Sigmoid colon (tissue), 7 donors: Measurements from ENCODE around the gene VSIG10L. TPM values are rescaled to one million over a fixed set of nuclear protein-coding genes. Genes with fewer than 3 reads are reported as not detected.
A peak's percentile ranks its signal among the peaks of the same experiment; 100 is the strongest.

Source experiments
- DNase-seq: peaks from one replicate; pipeline ENCODE4 v3.0.0-alpha.2; 2019
- H3K27ac ChIP-seq, 4 donors: fragments of 200-600 bp; sonication (generic); one replicate each; pipeline ENCODE4 v1.5.1; 2016 to 2019; ENCODE audit warnings: mild to moderate bottlenecking in 1 of 4
- H3K27me3 ChIP-seq, 3 donors: fragments of 200-600 bp; sonication (generic); one replicate each; pipeline ENCODE4 v1.5.1; 2019; ENCODE audit warnings: mild to moderate bottlenecking in 1 of 3
- H3K36me3 ChIP-seq, 4 donors: fragments of 200-600 bp; sonication (generic); one replicate each; pipeline ENCODE4 v1.5.1; 2016 to 2019
- H3K4me1 ChIP-seq, 4 donors: fragments of 200-600 bp; sonication (generic); one replicate each; pipeline ENCODE4 v1.5.1; 2017 to 2019
- H3K4me3 ChIP-seq, 4 donors: fragments of 200-600 bp; sonication (generic); one replicate each; pipeline ENCODE4 v1.5.1; 2017 to 2019; ENCODE audit warnings: mild to moderate bottlenecking in 2 of 4, moderate library complexity in 1 of 4
- H3K9me3 ChIP-seq, 4 donors: fragments of 200-600 bp in 3 of 4; sonication (generic) in 3 of 4; one replicate each; pipeline versions ENCODE4 v1.5.1 to v1.6.1; 2013 to 2019
- CTCF ChIP-seq, 4 experiments: fragments of 450-650 bp in 3 of 4; fragments of 200-600 bp in 1 of 4; IDR thresholded peaks; one replicate each; pipeline ENCODE4 v1.5.1; 2016 to 2019; ENCODE audit warnings: antibody characterized with exemption in 4 of 4, mild to moderate bottlenecking in 3 of 4, moderate library complexity in 2 of 4
- EP300 ChIP-seq, 4 donors: sonication (generic); formaldehyde crosslinking; IDR thresholded peaks; one replicate each; pipeline ENCODE4 v1.6.1; 2017; ENCODE audit warnings: antibody characterized with exemption in 4 of 4
- POLR2A ChIP-seq, 2 donors: fragments of 450-650 bp; IDR thresholded peaks; one replicate each; pipeline ENCODE4 v1.6.1; 2016; ENCODE audit warnings: antibody characterized with exemption in 2 of 2, mild to moderate bottlenecking in 2 of 2, moderate library complexity in 2 of 2
- POLR2AphosphoS5 ChIP-seq, 4 donors: sonication (generic); formaldehyde crosslinking; IDR thresholded peaks; one replicate each; pipeline ENCODE4 v1.6.1; 2017; ENCODE audit warnings: antibody characterized with exemption in 4 of 4
- WGBS, 2 donors: extraction: QIAGEN DNeasy Blood & Tissue Kit; methylation state at CpG; one replicate each; pipeline ENCODE4 v1.1.7; 2013; 5-methylcytosine and 5-hydroxymethylcytosine counted together
- intact Hi-C: fragments of 100-400 bp; cut with DNase I; formaldehyde crosslinking; loops from one replicate; pipeline ENCODE4 v1.15.1; 2023
- polyA plus RNA-seq, 3 donors: library from polyadenylated mRNA; stranded (reverse); fragments of 200-250 nt; gene quantifications; one replicate each; pipeline ENCODE4 v1.2.3, GENCODE V29; 2013
- total RNA-seq, 4 donors: library from RNA; depleted of rRNA; stranded (reverse); fragments of >200 nt; gene quantifications; one replicate each; pipeline ENCODE4 v1.1.0, GENCODE V29; 2016
- donor health status: healthy with polysubstance abuse.
- donor health status: Bipolar disorder and iron deficiency.
- donor health status: healthy.

VSIG10L gene
- total and polyA plus RNA-seq, 7 donors: 0.55 to 2.1 (median 1.2) TPM

GRCh38 chr19:51361239-51361638 is 19.3 kb upstream of the VSIG10L start:
- peaks cover 0 to 37% (median 22%) of the 10 kb centered on the region in 4 donors for H3K4me1 ChIP-seq
- intact Hi-C loops: loop anchor here (10.0 kb wide), 1 partner anchor 214 kb away; the partner anchor contains the start of gene ZNF175
- no peaks in the 10 kb centered on the region for H3K36me3 ChIP-seq
- H3K27ac ChIP-seq: peak overlapping the region in 1 of 4 donors; percentile 100
- 86 to 90% methylated on average over 13 of the region's 13 CpGs for WGBS, 2 donors
- no peak overlapping the region for H3K4me3 ChIP-seq
- no peak for TF ChIP-seq POLR2A (IDR thresholded peaks at IDR 0.05)
- no peak for TF ChIP-seq POLR2AphosphoS5 (IDR thresholded peaks at IDR 0.05)
- no peak for TF ChIP-seq CTCF (IDR thresholded peaks at IDR 0.05)
- TF ChIP-seq EP300 (IDR thresholded peaks at IDR 0.05): no peak
- H3K9me3 ChIP-seq: no peaks in the 10 kb centered on the region
- H3K27me3 ChIP-seq: no peaks in the 10 kb centered on the region
- DNase-seq: no peak

- no peaks in the 10 kb centered on the region for H3K27me3 ChIP-seq
- intact Hi-C loops: no loop called here
- H3K9me3 ChIP-seq: no peaks in the 10 kb centered on the region
- peak overlapping the region in 2 of 4 donors; percentile 68 to 72 for H3K27ac ChIP-seq
- DNase-seq: no peak
- WGBS, 2 donors: 96 to 97% methylated on average over 4 of the region's 4 CpGs
- peaks cover 0 to 22% (median 7%) of the 10 kb centered on the region in 4 donors for H3K4me1 ChIP-seq
- TF ChIP-seq POLR2AphosphoS5 (IDR thresholded peaks at IDR 0.05): no peak
- TF ChIP-seq POLR2A (IDR thresholded peaks at IDR 0.05): no peak
- TF ChIP-seq EP300 (IDR thresholded peaks at IDR 0.05): no peak
- no peak for TF ChIP-seq CTCF (IDR thresholded peaks at IDR 0.05)
- no peaks in the 10 kb centered on the region for H3K36me3 ChIP-seq
- no peak overlapping the region for H3K4me3 ChIP-seq
These were observed 17.4 kb upstream of the VSIG10L start for GRCh38 chr19:51359294-51359693.

- TF ChIP-seq POLR2A (IDR thresholded peaks at IDR 0.05): no peak
- TF ChIP-seq POLR2AphosphoS5 (IDR thresholded peaks at IDR 0.05): no peak
- no peak for TF ChIP-seq EP300 (IDR thresholded peaks at IDR 0.05)
- TF ChIP-seq CTCF (IDR thresholded peaks at IDR 0.05): no peak
- Histone ChIP-seq H3K27ac (no peak overlapping the region), H3K27me3 (no peaks in the 10 kb centered on the region), H3K4me1 (peaks cover 0 to 10% (median 2%) of the 10 kb centered on the region in 4 donors), H3K9me3 (no peaks in the 10 kb centered on the region), H3K36me3 (peaks cover 0 to under 1% (median 0%) of the 10 kb centered on the region in 4 donors), H3K4me3 (no peak overlapping the region)
- DNase-seq: no peak
- 90 to 91% methylated on average over 7 of the region's 7 CpGs for WGBS, 2 donors
- intact Hi-C loops: no loop called here
These were observed 16.0 kb upstream of the VSIG10L start for GRCh38 chr19:51357952-51358351.

GRCh38 chr19:51356159-51356801 is 14.3 kb upstream of the VSIG10L start:
- H3K4me1 ChIP-seq: no peaks in the 10 kb centered on the region
- intact Hi-C loops: no loop called here
- no peaks in the 10 kb centered on the region for H3K27me3 ChIP-seq
- DNase-seq: no peak
- no peak overlapping the region for H3K27ac ChIP-seq
- no peaks in the 10 kb centered on the region for H3K9me3 ChIP-seq
- WGBS, 2 donors: 96% methylated on average over 10 of the region's 10 CpGs
- H3K36me3 ChIP-seq: peaks cover 0 to 16% (median 6%) of the 10 kb centered on the region in 4 donors
- H3K4me3 ChIP-seq: no peak overlapping the region
- no peak for TF ChIP-seq POLR2A (IDR thresholded peaks at IDR 0.05)

GRCh38 chr19:51354742-51355148 is 12.8 kb upstream of the VSIG10L start:
- TF ChIP-seq POLR2A (IDR thresholded peaks at IDR 0.05) (no peak), CTCF (IDR thresholded peaks at IDR 0.05) (no peak)
- H3K4me3 ChIP-seq: no peak overlapping the region
- 66 to 74% methylated on average over 8 of the region's 8 CpGs for WGBS, 2 donors
- H3K36me3 ChIP-seq: peaks cover 0 to 27% (median 8%) of the 10 kb centered on the region in 4 donors
- H3K27ac ChIP-seq: no peak overlapping the region
- no peaks in the 10 kb centered on the region for H3K4me1 ChIP-seq
- no peaks in the 10 kb centered on the region for H3K9me3 ChIP-seq
- intact Hi-C loops: no loop called here
- no peak for DNase-seq
- no peaks in the 10 kb centered on the region for H3K27me3 ChIP-seq
